ENCODE results near the gene ECT2.

DNA sequence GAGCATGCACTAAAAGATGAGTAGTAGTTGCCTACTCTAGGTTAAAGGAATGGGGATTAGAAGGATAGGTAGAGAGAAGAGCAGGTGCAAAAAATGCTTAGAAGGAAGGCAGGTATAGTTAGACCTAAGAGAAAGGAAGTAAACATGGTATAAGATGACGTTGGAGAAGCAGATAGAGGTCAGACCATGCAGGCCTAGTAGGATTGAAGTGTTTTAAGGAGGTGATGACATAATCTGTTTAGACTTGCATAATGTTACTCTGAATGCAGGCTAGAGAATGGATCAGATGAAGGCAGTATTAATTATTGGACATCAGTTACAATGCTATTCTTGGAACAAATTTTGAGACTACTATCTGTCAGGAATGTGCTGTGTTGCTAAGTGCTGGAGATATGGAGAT, 11.1 kb upstream of the ECT2 start:
- no peak for TF ChIP-seq RAD21 (IDR thresholded peaks at IDR 0.05 in 1 of 2, conservative IDR thresholded peaks at IDR 0.05 in 1 of 2; ENCODE audit: low read depth in 2 of 2, low read length in 2 of 2)
- no peak for TF ChIP-seq EZH2 (IDR thresholded peaks at IDR 0.05; ENCODE audit: low read depth, low read length, severe bottlenecking)
- no peak for TF ChIP-seq SUZ12 (IDR thresholded peaks at IDR 0.05; ENCODE audit: low read length)
- no peak for TF ChIP-seq TAF1 (IDR thresholded peaks at IDR 0.05; ENCODE audit: low read depth, low read length)
- no peak for TF ChIP-seq YY1 (IDR thresholded peaks at IDR 0.05; ENCODE audit: low read depth, low read length)
- no peak for TF ChIP-seq POLR2AphosphoS5 (IDR thresholded peaks at IDR 0.05; ENCODE audit: low read depth, low read length)
- no peak for TF ChIP-seq CTCF (IDR thresholded peaks at IDR 0.05; ENCODE audit: control extremely low read depth in 1 of 3, insufficient read depth in 1 of 3, low read depth in 1 of 3, low read length in 3 of 3)
- no peak for TF ChIP-seq JUN (IDR thresholded peaks at IDR 0.05; ENCODE audit: low read depth, low read length)
